Natural killer cell (primary cell): ENCODE results near the gene VEZF1. TPM values are rescaled to one million over a fixed set of nuclear protein-coding genes. Genes with fewer than 3 reads are reported as not detected.

Experiments used
- ATAC-seq, 3 donors: fragments of 150-1000 bp in 2 of 3; fragments of 200-7000 bp in 1 of 3; cut with Tn5 transposase; 1 replicate in 1 of 3; 2 replicates in 2 of 3; pipeline ENCODE4 v1.10.0; 2021; ENCODE audit warnings: mild to moderate bottlenecking in 2 of 3, moderate library complexity in 2 of 3
- DNase-seq, 2 donors: peaks; one replicate each; pipeline versions ENCODE4 v3.0.0 to v3.0.0-alpha.2; 2013 to 2021; ENCODE audit warnings: mixed read lengths in 1 of 2
- H3K27ac ChIP-seq: one replicate; pipeline ENCODE4 v1.5.1; 2013; ENCODE audit warnings: mild to moderate bottlenecking, low read length
- H3K27me3 ChIP-seq: one replicate; pipeline ENCODE4 v1.6.1; 2013; ENCODE audit warnings: low read length; ENCODE audit not compliant: control insufficient read depth, insufficient read depth
- H3K36me3 ChIP-seq: one replicate; pipeline ENCODE4 v1.6.1; 2013; ENCODE audit warnings: low read length; ENCODE audit not compliant: control insufficient read depth, insufficient read depth
- H3K4me1 ChIP-seq: one replicate; pipeline ENCODE4 v1.6.1; 2013; ENCODE audit warnings: low read length; ENCODE audit not compliant: control insufficient read depth, insufficient read depth
- H3K4me3 ChIP-seq: one replicate; pipeline ENCODE4 v1.5.1; 2013; ENCODE audit warnings: low read length
- H3K9me3 ChIP-seq: one replicate; pipeline ENCODE4 v1.6.1; 2013; ENCODE audit warnings: low read length; ENCODE audit not compliant: control insufficient read depth, insufficient read depth
- H3K27ac Mint-ChIP-seq, 2 donors: one replicate each; pipeline ENCODE4 v1.8.0; 2022; ENCODE audit warnings: mild to moderate bottlenecking in 2 of 2, mixed read lengths in 2 of 2, moderate library complexity in 1 of 2
- H3K27me3 Mint-ChIP-seq, 2 donors: one replicate each; pipeline ENCODE4 v1.8.0; 2022; ENCODE audit warnings: low read depth in 2 of 2, mixed read lengths in 2 of 2
- H3K36me3 Mint-ChIP-seq: one replicate; pipeline ENCODE4 v1.8.0; 2022; ENCODE audit warnings: mixed read lengths
- H3K4me1 Mint-ChIP-seq, 2 donors: one replicate each; pipeline ENCODE4 v1.8.0; 2022; ENCODE audit warnings: mixed read lengths in 2 of 2
- H3K4me3 Mint-ChIP-seq: one replicate; pipeline ENCODE4 v1.8.0; 2022; ENCODE audit warnings: mild to moderate bottlenecking, moderate library complexity, mixed read lengths
- H3K9me3 Mint-ChIP-seq, 2 donors: one replicate each; pipeline ENCODE4 v1.8.0; 2022; ENCODE audit warnings: mixed read lengths in 2 of 2
- CTCF ChIP-seq: fragments of 200-600 bp; IDR thresholded peaks from one replicate; pipeline ENCODE4 v1.8.0; 2022; ENCODE audit warnings: antibody characterized with exemption
- WGBS: methylation state at CpG from one replicate; pipeline ENCODE4 v1.1.7; 2013; ENCODE audit warnings: missing lambda C conversion rate; ENCODE audit not compliant: insufficient coverage; 5-methylcytosine and 5-hydroxymethylcytosine counted together
- intact Hi-C: fragments of 100-400 bp; cut with micrococcal nuclease; formaldehyde crosslinking; loops from one replicate; pipeline ENCODE4 v1.14.2; 2022
- total RNA-seq, 4 donors: library from RNA; stranded (reverse); fragments of 120-200 nt in 1 of 4; gene quantifications; one replicate each; pipeline versions ENCODE4 v1.2.3 to v1.2.4, GENCODE V29; 2013 to 2022

The VEZF1 gene
- total RNA-seq, 3 donors from 2014 or later (not counting 1 experiment from before 2014, with no cell fraction given) = 49.8 to 64.6 (median 63.4) TPM

GRCh38 chr17:57924677-57925076 is 63.4 kb downstream of the VEZF1 start:
- H3K4me3 Mint-ChIP-seq = no peak overlapping the region
- no peak overlapping the region for H3K27ac Mint-ChIP-seq
- H3K9me3 Mint-ChIP-seq = no peaks in the 10 kb centered on the region
- ATAC-seq (no peak), DNase-seq (no peak)
- peaks cover 15 to 27% of the 10 kb centered on the region in 2 donors for H3K27me3 Mint-ChIP-seq
- peaks cover 2% of the 10 kb centered on the region for H3K9me3 ChIP-seq
- 84% methylated on average over 2 of the region's 4 CpGs for WGBS
- H3K4me1 ChIP-seq = peaks cover 7% of the 10 kb centered on the region
- peaks cover 2% of the 10 kb centered on the region for H3K27me3 ChIP-seq
- no peak overlapping the region for H3K4me3 ChIP-seq
- no peak for TF ChIP-seq CTCF
- no peaks in the 10 kb centered on the region for H3K36me3 Mint-ChIP-seq
- peaks cover 7 to 9% of the 10 kb centered on the region in 2 donors for H3K4me1 Mint-ChIP-seq
- no peak overlapping the region for H3K27ac ChIP-seq
- H3K36me3 ChIP-seq = no peaks in the 10 kb centered on the region
- intact Hi-C loops = no loop called here

Other genes with a start within 250 kb of the VEZF1 start
- gene CCDC182, start 243.0 kb downstream of the VEZF1 start, total RNA-seq = not detected
- gene MRPS23, start 138.2 kb downstream of the VEZF1 start, total RNA-seq = 10 to 100 TPM; 12.8 to 17.3 (median 17.2) TPM
- gene CUEDC1, start 32.8 kb downstream of the VEZF1 start, total RNA-seq = 1 to 10 TPM; 1.5 to 3.7 (median 2.6) TPM
- 100 to 1,000 TPM; 125 to 157 (median 137) TPM for gene SRSF1, start 19.0 kb upstream of the VEZF1 start, total RNA-seq
- gene DYNLL2, start 95.2 kb upstream of the VEZF1 start, total RNA-seq = 10 to 100 TPM; 25.6 to 37.0 (median 36.1) TPM
- 1 to 10 TPM; 1.0 to 1.6 (median 1.2) TPM for gene OR4D1, start 160.1 kb upstream of the VEZF1 start, total RNA-seq
- gene OR4D2, start 178.7 kb upstream of the VEZF1 start, total RNA-seq = not detected
- not detected for gene EPX, start 204.5 kb upstream of the VEZF1 start, total RNA-seq
- 10 to 100 TPM in 1 of 3 donors, 1 to 10 TPM in 2; 4.5 to 10.7 (median 8.5) TPM for gene MKS1, start 231.0 kb upstream of the VEZF1 start, total RNA-seq